Osteocyte (in vitro differentiated cells): ENCODE measurements around the gene FAM227B. TPM values are rescaled to one million over a fixed set of nuclear protein-coding genes. Genes with fewer than 3 reads are reported as not detected.

Experiments
- DNase-seq: peaks from one replicate; pipeline ENCODE4 v3.0.0; 2021; ENCODE audit warnings: mixed read lengths; ENCODE audit not compliant: unreplicated experiment; ENCODE audit errors: extremely low spot score
- H3K27ac Mint-ChIP-seq: one replicate; pipeline ENCODE4 v1.8.0; 2021; ENCODE audit warnings: mild to moderate bottlenecking, mixed read lengths; ENCODE audit not compliant: unreplicated experiment
- H3K27me3 Mint-ChIP-seq: one replicate; pipeline ENCODE4 v1.8.0; 2021; ENCODE audit warnings: mixed read lengths; ENCODE audit not compliant: unreplicated experiment
- H3K36me3 Mint-ChIP-seq: one replicate; pipeline ENCODE4 v1.8.0; 2021; ENCODE audit warnings: mixed read lengths; ENCODE audit not compliant: unreplicated experiment
- H3K4me1 Mint-ChIP-seq: one replicate; pipeline ENCODE4 v1.8.0; 2021; ENCODE audit warnings: mixed read lengths; ENCODE audit not compliant: unreplicated experiment
- H3K4me3 Mint-ChIP-seq: one replicate; pipeline ENCODE4 v1.8.0; 2021; ENCODE audit warnings: mild to moderate bottlenecking, moderate library complexity, mixed read lengths; ENCODE audit not compliant: unreplicated experiment
- H3K9me3 Mint-ChIP-seq: one replicate; pipeline ENCODE4 v1.8.0; 2021; ENCODE audit warnings: mixed read lengths; ENCODE audit not compliant: unreplicated experiment
- CTCF ChIP-seq: fragments of 200-600 bp; sonication (generic); IDR thresholded peaks from 2 replicates; pipeline ENCODE4 v1.5.0; 2021; ENCODE audit warnings: antibody characterized with exemption, mild to moderate bottlenecking, moderate library complexity
- total RNA-seq: library from RNA; stranded (reverse); gene quantifications from 2 replicates; pipeline ENCODE4 v1.2.1, GENCODE V29; 2021

Gene FAM227B
- total RNA-seq, 1 donor from 2014 or later: 3.0 TPM

DNA sequence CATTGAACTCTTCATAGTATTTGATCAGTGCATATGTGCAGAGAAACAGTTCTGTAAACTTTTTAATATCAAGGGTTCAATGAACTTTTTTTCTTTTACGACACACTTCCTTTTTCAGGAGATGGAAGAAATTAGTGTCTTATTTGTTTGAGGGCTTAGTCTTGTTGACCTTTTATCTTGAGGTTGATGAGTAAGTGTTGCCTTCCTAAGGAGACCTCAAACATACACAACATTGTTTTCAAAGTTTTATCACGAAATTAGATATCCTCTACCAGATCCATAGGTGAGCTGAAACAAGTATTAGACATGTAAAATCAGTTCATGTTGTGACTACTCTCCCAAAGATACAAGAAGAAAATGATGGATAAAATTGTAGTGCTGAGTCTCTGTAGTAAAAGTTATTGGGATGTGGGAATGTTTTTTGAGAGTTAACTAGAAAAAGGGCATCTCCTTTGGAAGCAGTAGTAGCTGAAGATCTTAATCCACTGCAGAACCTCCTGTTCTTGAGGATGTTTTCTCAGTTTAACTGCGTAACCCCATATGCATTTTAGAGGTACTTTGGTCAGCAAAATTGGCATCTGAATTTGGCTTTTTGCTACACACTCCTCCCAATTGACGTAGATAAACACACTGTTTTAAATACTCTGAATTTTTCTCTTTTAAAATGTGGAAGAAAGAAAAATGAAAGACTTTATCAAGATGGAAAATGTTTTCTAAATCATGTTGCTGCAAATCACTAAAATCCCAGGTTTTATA is 333.8 kb downstream of the FAM227B start:
- H3K27me3 Mint-ChIP-seq: no peaks in the 10 kb centered on the region
- TF ChIP-seq CTCF: no peak
- H3K4me3 Mint-ChIP-seq: no peak overlapping the region
- peaks cover 9% of the 10 kb centered on the region for H3K9me3 Mint-ChIP-seq
- peaks cover 25% of the 10 kb centered on the region for H3K4me1 Mint-ChIP-seq
- no peak for DNase-seq
- no peak overlapping the region for H3K27ac Mint-ChIP-seq
- peaks cover 38% of the 10 kb centered on the region for H3K36me3 Mint-ChIP-seq

GRCh38 chr15:49282366-49282765 is 338.3 kb downstream of the FAM227B start:
- peaks cover 20% of the 10 kb centered on the region for H3K4me1 Mint-ChIP-seq
- H3K4me3 Mint-ChIP-seq: no peak overlapping the region
- peaks cover 9% of the 10 kb centered on the region for H3K9me3 Mint-ChIP-seq
- peaks cover 41% of the 10 kb centered on the region for H3K36me3 Mint-ChIP-seq
- DNase-seq: no peak
- H3K27ac Mint-ChIP-seq: peak overlapping the region; percentile 82
- no peaks in the 10 kb centered on the region for H3K27me3 Mint-ChIP-seq
- no peak for TF ChIP-seq CTCF

- H3K9me3 Mint-ChIP-seq: peaks cover 3% of the 10 kb centered on the region
- H3K27me3 Mint-ChIP-seq: no peaks in the 10 kb centered on the region
- peaks cover 20% of the 10 kb centered on the region for H3K4me1 Mint-ChIP-seq
- peaks cover 27% of the 10 kb centered on the region for H3K36me3 Mint-ChIP-seq
- no peak overlapping the region for H3K4me3 Mint-ChIP-seq
- TF ChIP-seq CTCF: no peak
- no peak for DNase-seq
- no peak overlapping the region for H3K27ac Mint-ChIP-seq
These were observed 340.8 kb downstream of the FAM227B start for GRCh38 chr15:49279521-49280456.

GRCh38 chr15:49278751-49279150 is 341.9 kb downstream of the FAM227B start:
- H3K4me3 Mint-ChIP-seq: no peak overlapping the region
- no peaks in the 10 kb centered on the region for H3K27me3 Mint-ChIP-seq
- no peaks in the 10 kb centered on the region for H3K9me3 Mint-ChIP-seq
- no peak for DNase-seq
- no peak for TF ChIP-seq CTCF
- peaks cover 28% of the 10 kb centered on the region for H3K4me1 Mint-ChIP-seq
- no peak overlapping the region for H3K27ac Mint-ChIP-seq
- H3K36me3 Mint-ChIP-seq: peaks cover 22% of the 10 kb centered on the region

Other genes starting within 250 kb of the FAM227B start
- gene FGF7, start 197.6 kb downstream of the FAM227B start, total RNA-seq: 0.32 TPM in 1 of 2 replicates, not detected in the other
- 19.2 and 21.0 TPM in 2 replicates for gene DTWD1, start 230 bp upstream of the FAM227B start, total RNA-seq